Neutrophil (primary cell): ENCODE measurements around the gene ATP2A2.

Experiments
- H3K27ac ChIP-seq: fragments of 200-600 bp; sonication (generic); 2 replicates; pipeline ENCODE4 v1.5.1; 2016; ENCODE audit warnings: mild to moderate bottlenecking, moderate library complexity
- H3K27me3 ChIP-seq: fragments of 200-600 bp; sonication (generic); 2 replicates; pipeline ENCODE4 v1.6.0; 2016; ENCODE audit warnings: mild to moderate bottlenecking
- H3K36me3 ChIP-seq: fragments of 200-600 bp; sonication (generic); 2 replicates; pipeline ENCODE4 v1.5.1; 2017
- H3K4me1 ChIP-seq, 2 experiments: fragments of 200-600 bp in 1 of 2; sonication (generic) in 1 of 2; 1 replicate in 1 of 2; 2 replicates in 1 of 2; pipeline versions ENCODE4 v1.5.1 to v1.6.1; 2013 to 2016; ENCODE audit warnings: low read depth in 1 of 2, low read length in 1 of 2, mild to moderate bottlenecking in 1 of 2, moderate library complexity in 1 of 2; ENCODE audit not compliant: control insufficient read depth in 1 of 2, insufficient read depth in 1 of 2
- H3K4me3 ChIP-seq, 2 experiments: fragments of 200-600 bp in 1 of 2; sonication (generic) in 1 of 2; 1 replicate in 1 of 2; 2 replicates in 1 of 2; pipeline ENCODE4 v1.5.1; 2013 to 2016; ENCODE audit warnings: low read depth in 1 of 2, low read length in 1 of 2, mild to moderate bottlenecking in 1 of 2, moderate library complexity in 1 of 2
- H3K9me3 ChIP-seq: fragments of 200-600 bp; sonication (generic); 2 replicates; pipeline ENCODE4 v1.5.1; 2016
- TF ChIP-seq, protein P1 (sequence below): fragments of 200-600 bp; sonication (generic); IDR thresholded peaks from 2 replicates; pipeline ENCODE4 v1.5.1; 2016; ENCODE audit warnings: antibody characterized with exemption

Gene ATP2A2

DNA sequence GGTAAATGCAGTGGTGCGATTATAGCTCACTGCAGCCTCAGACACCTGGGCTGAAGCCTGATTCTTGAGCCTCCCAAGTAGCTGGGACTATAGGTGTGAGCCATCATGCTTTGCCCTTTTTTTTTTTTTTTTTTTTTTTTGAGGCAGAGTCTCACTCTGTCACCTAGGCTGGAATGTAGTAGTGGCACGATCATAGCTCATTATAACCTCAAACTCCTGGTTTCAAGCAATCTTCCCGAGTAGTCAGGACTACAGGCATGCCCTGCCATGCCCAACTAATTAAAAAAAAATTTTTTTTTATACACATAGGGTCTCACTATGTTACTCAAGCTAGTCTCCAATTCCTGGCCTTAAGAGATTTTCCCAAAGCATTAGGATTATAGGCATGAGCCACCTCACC, 6.9 kb downstream of the ATP2A2 start:
- TF ChIP-seq, protein P1, sequence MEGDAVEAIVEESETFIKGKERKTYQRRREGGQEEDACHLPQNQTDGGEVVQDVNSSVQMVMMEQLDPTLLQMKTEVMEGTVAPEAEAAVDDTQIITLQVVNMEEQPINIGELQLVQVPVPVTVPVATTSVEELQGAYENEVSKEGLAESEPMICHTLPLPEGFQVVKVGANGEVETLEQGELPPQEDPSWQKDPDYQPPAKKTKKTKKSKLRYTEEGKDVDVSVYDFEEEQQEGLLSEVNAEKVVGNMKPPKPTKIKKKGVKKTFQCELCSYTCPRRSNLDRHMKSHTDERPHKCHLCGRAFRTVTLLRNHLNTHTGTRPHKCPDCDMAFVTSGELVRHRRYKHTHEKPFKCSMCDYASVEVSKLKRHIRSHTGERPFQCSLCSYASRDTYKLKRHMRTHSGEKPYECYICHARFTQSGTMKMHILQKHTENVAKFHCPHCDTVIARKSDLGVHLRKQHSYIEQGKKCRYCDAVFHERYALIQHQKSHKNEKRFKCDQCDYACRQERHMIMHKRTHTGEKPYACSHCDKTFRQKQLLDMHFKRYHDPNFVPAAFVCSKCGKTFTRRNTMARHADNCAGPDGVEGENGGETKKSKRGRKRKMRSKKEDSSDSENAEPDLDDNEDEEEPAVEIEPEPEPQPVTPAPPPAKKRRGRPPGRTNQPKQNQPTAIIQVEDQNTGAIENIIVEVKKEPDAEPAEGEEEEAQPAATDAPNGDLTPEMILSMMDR = no peak
- H3K4me3 ChIP-seq = no peak overlapping the region
- H3K36me3 ChIP-seq = peaks cover 31% of the 10 kb centered on the region
- no peaks in the 10 kb centered on the region for H3K9me3 ChIP-seq
- peaks cover 14 to 27% of the 10 kb centered on the region in 2 experiments for H3K4me1 ChIP-seq
- H3K27ac ChIP-seq = no peak overlapping the region
- no peaks in the 10 kb centered on the region for H3K27me3 ChIP-seq

DNA sequence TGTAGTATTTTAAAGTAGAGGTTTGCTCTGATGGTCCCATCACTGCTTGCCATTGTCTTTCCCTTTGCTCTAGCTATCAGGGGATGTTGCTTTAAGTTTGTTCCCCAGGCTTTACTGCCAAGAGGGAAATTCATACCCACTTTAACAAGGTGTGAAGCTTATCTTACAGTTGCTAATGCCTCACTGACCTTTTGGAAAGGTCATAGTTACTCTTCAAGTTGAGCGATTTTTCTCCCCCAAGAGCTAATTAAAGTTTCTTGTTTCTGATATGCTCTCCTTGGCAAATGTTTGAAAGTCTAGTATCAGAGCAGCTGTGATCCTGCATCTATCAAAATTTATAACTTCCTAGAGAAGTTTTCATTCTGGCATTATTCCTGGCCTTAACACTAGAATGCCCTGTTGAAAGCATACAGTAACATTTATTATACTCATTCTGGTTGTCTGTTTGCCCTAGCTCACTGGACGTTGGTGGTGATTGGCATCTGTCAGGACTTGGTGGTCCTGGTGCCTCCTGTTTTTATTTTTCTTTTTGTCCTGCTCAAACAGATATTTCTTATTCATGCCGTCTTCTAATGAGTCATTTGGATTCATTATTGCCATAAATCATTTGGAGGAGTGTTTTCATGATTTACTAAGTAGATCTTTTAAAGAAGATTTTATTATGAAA, 8.1 kb downstream of the ATP2A2 start:
- H3K36me3 ChIP-seq = peaks cover 36% of the 10 kb centered on the region
- H3K4me1 ChIP-seq = peaks cover 13 to 18% of the 10 kb centered on the region in 2 experiments
- TF ChIP-seq, protein P1 = no peak
- no peaks in the 10 kb centered on the region for H3K27me3 ChIP-seq
- no peak overlapping the region for H3K4me3 ChIP-seq
- no peak overlapping the region for H3K27ac ChIP-seq
- H3K9me3 ChIP-seq = no peaks in the 10 kb centered on the region

DNA sequence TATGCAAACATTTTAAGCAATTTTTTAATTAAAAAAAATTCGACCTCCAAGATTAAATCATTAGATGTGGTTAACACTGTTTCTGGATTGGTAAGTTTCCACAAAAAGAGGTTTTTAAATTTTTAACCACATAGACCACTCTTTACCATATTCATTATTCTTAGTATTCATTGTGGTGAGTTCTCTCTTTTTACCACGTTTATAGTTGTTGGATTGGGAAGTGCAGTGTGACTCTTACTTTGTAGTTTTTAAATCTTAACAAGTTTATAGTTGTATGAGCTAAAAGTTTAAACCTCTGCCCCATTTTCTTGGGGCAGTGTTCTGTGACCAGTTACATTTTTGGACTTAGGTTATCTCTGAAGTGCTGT, 8.6 kb downstream of the ATP2A2 start:
- Histone ChIP-seq H3K27me3 (no peaks in the 10 kb centered on the region), H3K4me3 (no peak overlapping the region), H3K9me3 (no peaks in the 10 kb centered on the region), H3K27ac (no peak overlapping the region), H3K36me3 (peaks cover 36% of the 10 kb centered on the region), H3K4me1 (peaks cover 13 to 16% of the 10 kb centered on the region in 2 experiments)
- TF ChIP-seq, protein P1 = no peak

DNA sequence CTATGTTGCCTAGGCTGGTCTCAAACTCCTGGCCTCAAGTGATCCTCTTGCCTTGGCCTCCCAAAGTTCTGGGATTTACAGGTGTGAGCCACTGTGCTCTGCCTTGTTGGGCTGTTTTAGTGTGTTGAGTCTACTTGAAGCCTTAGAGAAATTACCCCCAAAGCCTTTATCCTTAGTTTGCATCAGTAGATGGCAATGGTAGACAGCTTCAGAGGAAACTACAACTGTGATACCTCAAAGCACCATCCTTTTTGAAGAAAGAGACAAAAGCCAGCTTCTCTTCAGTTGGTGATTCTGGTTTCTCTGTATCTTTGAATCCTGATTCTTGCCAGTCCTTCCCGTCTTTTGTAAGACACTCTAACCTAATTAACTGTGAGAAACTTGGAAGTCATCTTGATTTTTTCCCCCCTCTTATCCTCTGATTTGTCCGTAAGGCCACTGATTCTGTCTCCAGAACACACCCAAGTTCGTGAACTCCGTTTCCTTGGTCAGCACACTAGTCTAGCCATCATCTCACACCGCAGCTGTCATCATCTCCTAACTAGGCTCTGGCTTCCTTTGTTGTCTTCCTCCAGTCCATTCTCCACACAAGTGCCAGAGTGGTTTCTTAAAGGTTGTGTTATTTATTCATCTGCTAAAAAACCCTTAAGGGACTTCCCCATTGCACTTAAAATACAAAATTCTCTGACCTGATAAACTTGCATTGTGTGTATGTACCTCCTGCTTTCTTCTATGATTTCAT, 20.2 kb downstream of the ATP2A2 start:
- no peak overlapping the region for H3K27ac ChIP-seq

DNA sequence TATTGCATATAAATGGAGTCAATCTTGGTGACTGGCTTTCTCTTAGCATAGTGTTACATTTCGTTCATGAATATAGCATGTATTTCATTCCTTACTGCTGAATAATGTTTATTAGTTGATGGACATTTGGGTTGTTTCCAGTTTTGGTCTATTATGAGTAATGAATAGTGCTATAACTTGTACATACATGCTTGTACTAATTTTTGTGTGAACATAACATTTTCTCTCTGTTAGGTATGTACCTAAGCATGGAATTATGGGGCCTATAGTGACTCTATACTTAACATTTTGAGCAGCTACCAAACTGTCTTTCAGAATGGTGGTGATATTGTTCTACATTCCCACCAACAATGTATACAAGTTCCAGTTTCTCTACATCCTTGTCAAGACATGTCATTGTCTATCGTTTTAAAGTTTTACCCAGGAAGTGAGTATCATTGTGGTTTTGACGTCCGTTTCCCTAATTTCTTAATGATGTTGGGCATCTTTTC, 23.1 kb downstream of the ATP2A2 start:
- H3K4me1 ChIP-seq = peaks cover 9 to 10% of the 10 kb centered on the region in 2 experiments

More for the DNA sequence above, 20.2 kb downstream of the ATP2A2 start:
- no peak overlapping the region for H3K4me3 ChIP-seq
- H3K27me3 ChIP-seq = no peaks in the 10 kb centered on the region
- peaks cover 57% of the 10 kb centered on the region for H3K36me3 ChIP-seq
- TF ChIP-seq, protein P1 = no peak
- H3K9me3 ChIP-seq = no peaks in the 10 kb centered on the region
- peaks cover 9 to 10% of the 10 kb centered on the region in 2 experiments for H3K4me1 ChIP-seq

More for the DNA sequence above, 23.1 kb downstream of the ATP2A2 start:
- H3K27me3 ChIP-seq = no peaks in the 10 kb centered on the region
- TF ChIP-seq, protein P1 = no peak
- peak overlapping the region; percentile 52 for H3K27ac ChIP-seq
- H3K36me3 ChIP-seq = peaks cover 32% of the 10 kb centered on the region
- H3K9me3 ChIP-seq = no peaks in the 10 kb centered on the region
- H3K4me3 ChIP-seq = no peak overlapping the region
